Measurements from ENCODE around the gene CARM1. TPM values are rescaled to one million over a fixed set of nuclear protein-coding genes. Genes with fewer than 3 reads are reported as not detected.

The CARM1 gene
- total RNA-seq, 1 experiment from 2014 or later, result 51.7 TPM

DNA sequence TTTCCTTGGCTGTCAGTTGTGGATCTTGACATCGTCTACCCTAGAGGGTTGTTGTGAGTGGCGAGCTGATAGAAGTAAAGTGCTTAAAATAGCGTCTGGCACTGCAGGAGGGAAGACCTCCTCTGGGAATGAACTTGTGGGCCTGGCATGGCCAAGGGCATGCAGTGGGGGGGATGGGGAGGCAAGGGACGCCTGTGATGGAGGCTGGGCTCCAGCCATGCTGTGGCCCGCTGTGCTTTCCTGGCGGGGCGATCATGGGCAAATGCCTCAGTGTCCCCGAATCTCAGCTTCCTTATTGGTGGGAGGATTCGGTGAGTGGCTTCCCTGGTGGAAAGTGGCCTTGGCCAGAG, 10.7 kb downstream of the CARM1 start:
- Mint-ChIP-seq H3K9me3 (ENCODE audit: unreplicated experiment) (no peaks in the 10 kb centered on the region), H3K27ac (ENCODE audit: low read depth, unreplicated experiment) (no peak overlapping the region), H3K27me3 (ENCODE audit: insufficient read depth, unreplicated experiment) (no peaks in the 10 kb centered on the region), H3K4me3 (ENCODE audit: unreplicated experiment) (no peak overlapping the region), H3K4me1 (ENCODE audit: insufficient read depth, unreplicated experiment) (peaks cover 9% of the 10 kb centered on the region), H3K36me3 (ENCODE audit: insufficient read depth, unreplicated experiment) (peaks cover 4% of the 10 kb centered on the region)
- POLR2A ChIA-PET, result no interaction called here
- no peak for DNase-seq (ENCODE audit: unreplicated experiment)
- TF ChIP-seq, protein P1, sequence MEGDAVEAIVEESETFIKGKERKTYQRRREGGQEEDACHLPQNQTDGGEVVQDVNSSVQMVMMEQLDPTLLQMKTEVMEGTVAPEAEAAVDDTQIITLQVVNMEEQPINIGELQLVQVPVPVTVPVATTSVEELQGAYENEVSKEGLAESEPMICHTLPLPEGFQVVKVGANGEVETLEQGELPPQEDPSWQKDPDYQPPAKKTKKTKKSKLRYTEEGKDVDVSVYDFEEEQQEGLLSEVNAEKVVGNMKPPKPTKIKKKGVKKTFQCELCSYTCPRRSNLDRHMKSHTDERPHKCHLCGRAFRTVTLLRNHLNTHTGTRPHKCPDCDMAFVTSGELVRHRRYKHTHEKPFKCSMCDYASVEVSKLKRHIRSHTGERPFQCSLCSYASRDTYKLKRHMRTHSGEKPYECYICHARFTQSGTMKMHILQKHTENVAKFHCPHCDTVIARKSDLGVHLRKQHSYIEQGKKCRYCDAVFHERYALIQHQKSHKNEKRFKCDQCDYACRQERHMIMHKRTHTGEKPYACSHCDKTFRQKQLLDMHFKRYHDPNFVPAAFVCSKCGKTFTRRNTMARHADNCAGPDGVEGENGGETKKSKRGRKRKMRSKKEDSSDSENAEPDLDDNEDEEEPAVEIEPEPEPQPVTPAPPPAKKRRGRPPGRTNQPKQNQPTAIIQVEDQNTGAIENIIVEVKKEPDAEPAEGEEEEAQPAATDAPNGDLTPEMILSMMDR (IDR thresholded peaks at IDR 0.05; ENCODE audit: unreplicated experiment), result no peak
- CTCF ChIA-PET, result interaction anchor here (0.9 to 1.4 kb wide), 3 partner anchors 10 to 18 kb away, joined by 3 to 6 read pairs (median 5); partner anchors contain the start of gene CARM1
- intact Hi-C loops (cut with micrococcal nuclease), result no loop called here
- BruUV-seq (replicated peaks), result no TSS peak

DNA sequence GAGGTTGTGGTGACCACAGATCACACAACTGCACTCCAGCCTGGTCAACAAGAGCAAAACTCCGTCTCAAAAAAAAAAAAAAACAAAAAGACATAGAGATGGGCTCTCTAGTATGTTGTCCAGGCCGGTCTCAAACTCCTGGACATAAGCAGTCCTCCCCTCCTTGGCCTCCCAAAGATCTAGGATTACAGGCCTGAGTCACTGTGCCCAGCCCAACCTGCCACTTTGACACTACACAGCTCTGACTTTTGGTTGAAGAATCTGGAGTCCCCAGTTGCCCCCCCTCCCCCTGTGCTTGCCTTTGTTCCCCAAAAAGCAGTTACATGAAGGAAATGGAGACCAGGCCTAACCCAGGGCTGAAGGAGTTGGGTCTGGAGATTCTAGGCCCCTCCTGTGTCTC, 12.9 kb downstream of the CARM1 start:
- CTCF ChIA-PET, result no interaction called here
- Mint-ChIP-seq H3K4me1 (ENCODE audit: insufficient read depth, unreplicated experiment) (peaks cover 14% of the 10 kb centered on the region), H3K36me3 (ENCODE audit: insufficient read depth, unreplicated experiment) (peaks cover 3% of the 10 kb centered on the region), H3K27me3 (ENCODE audit: insufficient read depth, unreplicated experiment) (no peaks in the 10 kb centered on the region), H3K27ac (ENCODE audit: low read depth, unreplicated experiment) (no peak overlapping the region), H3K9me3 (ENCODE audit: unreplicated experiment) (no peaks in the 10 kb centered on the region), H3K4me3 (ENCODE audit: unreplicated experiment) (no peak overlapping the region)
- intact Hi-C loops (cut with micrococcal nuclease), result no loop called here
- TF ChIP-seq, protein P1 (IDR thresholded peaks at IDR 0.05; ENCODE audit: unreplicated experiment), result no peak
- BruUV-seq (replicated peaks), result no TSS peak
- DNase-seq (ENCODE audit: unreplicated experiment), result no peak
- POLR2A ChIA-PET, result no interaction called here

DNA sequence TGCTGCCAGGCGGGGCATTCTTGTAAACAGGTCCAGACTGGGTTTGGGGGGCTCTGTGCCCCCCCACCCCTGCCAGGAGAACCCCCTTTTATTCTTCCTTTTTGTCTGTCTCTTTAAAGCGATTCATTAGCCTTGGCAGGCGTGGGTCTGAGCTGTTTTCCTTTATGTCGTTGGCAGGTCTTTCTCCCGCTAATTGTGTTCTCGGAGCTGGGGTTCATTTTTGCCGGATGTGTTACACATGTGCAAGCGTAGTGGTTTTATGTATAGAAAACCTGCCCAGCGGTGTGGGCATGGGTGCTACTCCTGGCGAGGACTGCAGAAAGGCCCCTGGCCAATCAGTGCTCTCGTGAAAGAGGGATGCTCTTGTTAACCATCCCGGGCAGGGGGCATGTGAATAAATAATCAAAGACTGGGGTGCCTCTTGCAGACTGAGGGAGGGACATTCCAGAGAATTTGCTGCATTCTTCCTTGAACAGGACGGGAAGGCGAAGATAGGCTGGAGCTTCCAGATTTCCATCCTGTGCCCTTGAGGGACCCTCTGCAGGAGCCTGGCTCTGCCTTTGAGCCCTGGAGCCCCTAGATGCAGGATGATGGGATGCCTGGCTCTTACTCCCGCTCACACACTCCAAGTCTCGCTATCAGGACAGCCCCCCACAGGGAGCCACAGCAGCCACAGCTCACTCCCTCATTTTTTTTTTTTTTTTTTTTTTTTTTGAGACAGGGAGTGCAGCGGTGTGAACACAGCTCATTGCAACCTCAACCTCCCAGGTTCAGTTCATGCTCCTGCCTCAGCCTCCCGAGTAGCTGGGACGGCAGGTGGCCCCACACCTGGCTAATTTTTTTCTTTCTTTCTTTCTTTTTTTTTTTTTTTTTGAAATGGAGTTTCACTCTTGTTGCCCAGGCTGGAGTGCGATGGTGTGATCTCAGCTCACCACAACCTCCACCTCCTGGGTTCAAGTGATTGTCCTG, 14.1 kb downstream of the CARM1 start:
- BruUV-seq (replicated peaks), result no TSS peak
- ChIA-PET CTCF (interaction anchor here (0.6 kb wide), 3 partner anchors 20 to 1784 kb away, joined by 3 to 4 read pairs (median 3); no protein-coding TSS in a partner anchor), POLR2A (interaction anchor here (0.5 kb wide), 1 partner anchor 198 kb away, joined by 3 read pairs; no protein-coding TSS in a partner anchor)
- Mint-ChIP-seq H3K9me3 (ENCODE audit: unreplicated experiment) (no peaks in the 10 kb centered on the region), H3K27ac (ENCODE audit: low read depth, unreplicated experiment) (no peak overlapping the region), H3K4me1 (ENCODE audit: insufficient read depth, unreplicated experiment) (peaks cover 12% of the 10 kb centered on the region), H3K36me3 (ENCODE audit: insufficient read depth, unreplicated experiment) (no peaks in the 10 kb centered on the region), H3K27me3 (ENCODE audit: insufficient read depth, unreplicated experiment) (no peaks in the 10 kb centered on the region), H3K4me3 (ENCODE audit: unreplicated experiment) (no peak overlapping the region)
- TF ChIP-seq, protein P1 (IDR thresholded peaks at IDR 0.05; ENCODE audit: unreplicated experiment), result no peak
- no peak for DNase-seq (ENCODE audit: unreplicated experiment)
- intact Hi-C loops (cut with micrococcal nuclease), result no loop called here

DNA sequence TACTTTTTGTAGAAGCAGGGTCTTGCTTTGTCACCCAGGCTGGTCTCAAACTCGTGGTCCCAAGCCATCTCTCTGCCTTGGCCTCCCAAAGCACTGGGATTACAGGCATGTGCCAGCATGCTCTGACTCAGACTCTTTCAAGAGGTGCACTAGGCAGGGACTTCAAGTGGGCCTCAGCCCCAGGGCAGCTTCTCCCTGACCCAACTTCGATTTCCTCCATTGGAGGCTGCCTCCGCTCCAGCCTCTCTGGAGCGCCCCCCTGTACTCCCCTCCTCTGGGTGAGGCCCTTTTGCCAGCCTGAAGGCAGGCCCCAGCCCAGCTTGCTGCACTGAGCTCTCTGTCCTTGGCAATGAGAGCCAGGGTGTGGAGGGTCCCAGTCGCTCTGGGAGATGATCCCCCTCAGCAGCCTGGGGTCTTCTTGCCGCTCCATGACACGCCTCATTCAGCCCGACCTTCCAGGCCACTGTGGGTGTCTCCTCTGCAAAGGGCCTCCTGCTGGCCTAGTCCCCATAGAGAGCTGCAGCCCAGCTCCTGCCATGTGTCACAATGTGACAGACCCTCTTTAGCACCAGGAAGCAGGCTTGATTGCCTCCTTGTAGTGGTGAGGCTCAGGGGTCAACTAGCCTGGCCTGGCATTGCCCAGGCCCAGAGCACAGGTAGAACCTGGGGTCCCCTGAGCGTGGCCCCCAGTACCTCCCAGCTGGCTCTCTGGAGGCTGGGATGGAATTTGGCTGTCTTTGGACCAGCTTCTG, 16.4 kb downstream of the CARM1 start:
- Mint-ChIP-seq H3K36me3 (ENCODE audit: insufficient read depth, unreplicated experiment) (no peaks in the 10 kb centered on the region), H3K4me1 (ENCODE audit: insufficient read depth, unreplicated experiment) (peaks cover 17% of the 10 kb centered on the region), H3K4me3 (ENCODE audit: unreplicated experiment) (no peak overlapping the region), H3K27ac (ENCODE audit: low read depth, unreplicated experiment) (peak overlapping the region; percentile 8), H3K27me3 (ENCODE audit: insufficient read depth, unreplicated experiment) (no peaks in the 10 kb centered on the region), H3K9me3 (ENCODE audit: unreplicated experiment) (no peaks in the 10 kb centered on the region)
- intact Hi-C loops (cut with micrococcal nuclease), result no loop called here
- no peak for DNase-seq (ENCODE audit: unreplicated experiment)
- POLR2A ChIA-PET, result interaction anchor here (0.7 to 1.6 kb wide), 3 partner anchors 10 to 15 kb away, joined by 3 to 9 read pairs (median 3); no protein-coding TSS in a partner anchor
- CTCF ChIA-PET, result interaction anchor here (0.7 to 1.1 kb wide), 2 partner anchors 11 to 33 kb away, joined by 3 to 6 read pairs; no protein-coding TSS in a partner anchor
- BruUV-seq (replicated peaks), result no TSS peak
- TF ChIP-seq, protein P1 (IDR thresholded peaks at IDR 0.05; ENCODE audit: unreplicated experiment), result no peak
